ENCODE results near the gene PRR23A.

Gene PRR23A

DNA sequence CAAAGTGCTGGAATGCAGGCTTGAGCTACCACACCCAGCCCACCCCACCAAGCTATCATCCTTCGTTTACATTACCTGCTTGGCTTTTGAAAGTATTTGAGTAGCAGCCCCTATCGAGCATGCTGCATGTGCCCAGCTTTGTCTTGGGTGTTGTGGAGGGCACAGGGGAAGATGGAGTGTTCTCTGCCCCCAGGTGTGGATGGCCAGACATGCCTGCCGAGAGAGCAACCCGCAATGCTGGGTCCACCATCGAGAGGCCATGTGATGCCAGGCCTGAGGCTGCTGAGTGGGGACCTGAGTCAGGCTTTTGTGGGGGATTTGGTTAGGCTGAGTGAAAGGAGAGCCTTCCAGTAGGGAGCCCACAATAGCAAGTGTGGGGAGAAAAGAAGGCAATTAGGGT lies 33.1 kb downstream of the PRR23A start:
- DNase-seq (ENCODE audit: low read depth), result no peak

DNA sequence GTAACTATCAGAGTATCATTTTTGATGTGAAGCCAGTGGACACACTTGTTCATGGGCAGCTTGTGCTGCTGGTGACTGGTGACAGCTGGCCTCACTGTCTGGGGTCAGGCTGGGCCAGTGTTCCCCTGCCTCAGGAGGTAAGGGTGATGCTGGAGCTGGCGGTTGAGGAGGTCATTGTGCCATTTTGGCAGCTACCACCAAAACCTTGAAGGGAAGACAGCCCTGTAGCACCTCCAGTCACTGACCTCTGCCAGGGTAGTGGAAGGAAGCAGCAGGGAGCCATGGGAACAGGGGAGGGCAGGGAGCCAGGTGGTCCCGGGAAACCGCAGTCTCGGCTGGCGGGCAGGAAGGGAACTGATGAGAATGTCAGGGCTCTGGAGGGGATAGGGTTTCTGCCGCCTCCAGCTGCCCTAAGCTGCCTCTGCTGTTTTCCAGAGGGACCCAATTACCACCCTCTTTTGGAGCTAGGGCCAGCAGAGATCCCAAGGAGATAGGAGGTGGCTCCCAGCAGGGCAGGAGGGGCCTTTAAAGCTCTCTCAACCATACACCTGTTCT lies 34.2 kb downstream of the PRR23A start:
- no peak for DNase-seq (ENCODE audit: low read depth)

DNA sequence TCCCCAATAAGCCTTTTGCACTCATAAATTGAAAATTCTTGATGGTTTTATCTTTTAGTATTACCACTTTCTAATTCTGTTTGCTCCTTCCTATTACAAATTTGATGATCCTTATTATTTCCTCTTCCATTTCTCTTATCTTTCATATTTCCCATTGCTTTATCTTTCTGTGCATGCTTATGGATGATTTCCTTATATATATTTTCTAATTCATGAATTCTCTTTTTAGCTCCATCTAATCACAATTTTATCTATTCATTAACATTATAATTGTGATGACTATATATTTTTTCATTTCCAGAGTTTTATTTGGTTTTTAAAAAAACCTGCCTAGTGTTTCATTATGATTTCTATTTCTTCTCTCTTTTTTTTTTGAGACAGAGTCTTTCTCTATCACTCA lies 41.1 kb downstream of the PRR23A start:
- DNase-seq (ENCODE audit: low read depth), result no peak

DNA sequence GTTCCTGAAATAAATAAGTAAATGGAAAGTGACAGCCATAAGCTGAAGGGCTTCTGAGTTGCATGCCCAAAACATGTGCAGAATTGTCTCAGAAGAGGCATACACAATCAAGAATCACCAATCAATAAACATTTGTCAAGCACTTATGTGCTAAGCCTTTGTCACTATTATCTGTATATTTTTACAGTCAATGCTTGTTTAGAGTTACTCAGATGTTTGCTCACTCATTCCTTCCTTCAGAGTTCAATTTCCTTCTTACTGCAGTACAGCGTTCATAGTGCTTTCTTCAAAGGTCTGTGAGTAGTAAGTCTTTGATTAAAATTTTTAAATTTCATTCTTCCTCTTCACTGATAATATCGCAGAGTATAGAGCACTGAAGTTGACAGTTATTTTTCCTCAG lies 41.8 kb downstream of the PRR23A start:
- no peak for DNase-seq (ENCODE audit: low read depth)

DNA sequence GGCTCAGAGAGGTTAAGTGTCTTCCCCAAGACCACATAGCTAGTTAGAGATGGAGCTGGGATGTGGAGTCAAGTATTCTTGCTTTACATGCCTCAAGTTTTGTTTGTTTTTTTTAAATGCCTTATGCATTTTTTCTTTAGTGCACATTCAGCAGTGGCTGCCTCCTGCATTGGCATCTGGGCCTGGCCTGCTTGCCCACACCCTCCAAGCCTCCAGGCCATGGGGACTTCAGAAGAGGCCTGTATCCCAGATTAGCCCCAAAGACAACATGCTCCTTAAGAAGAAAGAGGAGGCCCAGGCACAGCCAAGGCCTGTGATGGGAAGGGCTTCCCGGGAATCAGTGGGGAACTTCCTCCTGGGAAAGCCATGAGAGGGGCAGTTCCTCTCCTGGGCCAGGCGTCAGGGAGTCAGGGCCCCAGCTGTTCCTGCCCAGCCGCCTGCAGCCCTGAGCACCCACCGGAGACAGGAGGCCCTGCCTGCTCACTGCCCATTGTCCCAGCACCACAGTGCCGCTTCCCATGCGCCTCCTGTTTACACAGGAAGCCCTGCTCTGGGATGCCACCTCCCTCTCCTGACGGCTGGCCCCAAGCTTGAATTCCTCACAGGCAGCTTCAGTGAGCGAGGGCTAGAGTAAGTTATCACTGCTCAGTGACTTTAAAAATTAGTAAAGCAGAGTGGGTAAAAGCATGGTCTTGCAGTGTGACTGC lies 43.1 kb downstream of the PRR23A start:
- DNase-seq (ENCODE audit: low read depth), result no peak

DNA sequence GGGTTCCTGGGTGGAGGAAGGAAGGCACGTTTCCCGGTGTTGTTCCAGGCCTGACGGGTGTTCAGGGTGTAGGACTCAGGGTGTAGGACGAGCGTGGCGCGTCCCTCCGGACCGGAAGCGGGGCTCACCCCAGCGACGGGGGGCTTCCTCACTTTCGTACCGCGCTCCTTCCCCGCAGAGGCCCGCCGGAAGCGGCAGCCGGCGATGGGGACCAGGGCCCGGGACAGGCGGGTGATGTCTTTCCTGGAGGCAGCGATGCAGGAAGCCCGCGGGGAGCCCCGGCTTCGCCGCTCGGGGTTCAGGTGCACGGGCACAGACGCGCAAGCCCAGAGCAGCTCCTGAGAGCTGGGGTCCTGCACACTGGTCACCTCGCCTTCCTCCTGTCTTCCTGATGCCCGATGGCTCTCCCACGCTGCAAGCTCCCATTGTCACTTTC lies 45.6 kb downstream of the PRR23A start:
- no peak for DNase-seq (ENCODE audit: low read depth)
